NOMO-1 (cell line): Measurements from ENCODE around the gene DIAPH2.

Experiments
- DNase-seq, 2 experiments: peaks; one replicate each; lab custom pipeline; 2025; ENCODE audit not compliant: unreplicated experiment in 2 of 2; lab: John Stamatoyannopoulos, UW

DIAPH2 gene

DNA sequence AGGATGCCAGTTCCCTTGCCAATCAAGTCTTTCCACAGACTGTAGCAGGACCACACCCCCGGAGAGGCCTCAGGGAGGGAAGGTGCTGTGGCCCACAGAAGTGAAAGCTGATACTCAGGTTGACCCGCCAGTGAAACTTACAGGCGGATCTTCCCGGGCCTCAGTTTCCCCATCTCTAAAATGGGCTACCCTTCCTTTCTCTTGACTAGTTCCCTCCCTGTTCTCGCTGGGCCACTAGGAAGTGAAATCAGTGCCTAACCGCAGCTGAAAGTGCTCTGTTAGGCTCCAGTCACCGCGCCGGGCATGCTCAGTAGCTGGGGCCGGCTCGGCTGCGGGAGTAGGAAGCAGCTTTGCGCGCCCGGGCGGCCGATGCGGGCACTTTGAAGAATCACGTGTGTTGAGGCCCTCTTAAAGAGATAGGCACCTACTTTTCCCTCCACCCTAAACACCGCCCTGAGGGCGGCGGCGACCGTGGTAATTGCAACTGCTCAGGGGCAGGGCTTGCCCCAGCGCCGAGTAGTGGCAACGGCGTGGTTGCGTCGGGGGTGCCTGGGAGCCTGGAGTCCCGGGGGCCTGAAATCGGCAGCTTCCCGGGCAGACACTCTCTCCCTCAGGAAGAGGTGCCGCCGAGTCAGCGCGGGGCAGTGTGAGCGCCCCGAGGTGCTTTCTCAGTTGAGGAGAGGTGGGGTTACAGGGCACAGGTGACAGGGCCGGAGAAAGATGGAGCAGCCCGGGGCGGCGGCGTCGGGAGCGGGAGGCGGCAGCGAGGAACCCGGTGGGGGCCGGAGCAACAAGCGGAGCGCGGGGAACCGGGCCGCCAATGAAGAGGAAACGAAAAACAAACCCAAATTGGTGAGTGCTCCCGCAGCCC, at the start of gene DIAPH2:
Gene DIAPH2 (plus strand): TSS at position 504 of the 871 bp plus-strand sequence.
- DNase-seq, result peak; percentile 83 to 91

DNA sequence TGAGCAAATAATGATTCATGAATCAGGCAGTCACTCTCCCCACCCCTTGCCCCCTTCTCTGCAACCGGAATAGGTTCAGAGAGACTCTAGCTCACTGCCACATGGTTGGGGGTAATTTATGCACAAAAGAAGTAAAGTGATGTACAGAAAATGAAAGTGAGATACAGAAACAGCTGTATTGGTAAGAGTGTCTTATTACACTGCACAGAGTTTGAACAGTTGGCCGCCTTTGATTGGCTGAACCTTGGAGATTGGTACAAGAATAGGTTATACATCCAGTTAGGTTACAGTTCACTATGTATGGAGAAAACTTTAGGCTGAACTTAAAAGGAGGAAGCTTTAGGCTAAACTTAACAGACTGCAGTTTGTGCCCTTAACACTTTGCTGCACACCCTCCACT, 34.6 kb upstream of the DIAPH2 start:
- DNase-seq, result no peak

- no peak for DNase-seq
Observed at GRCh38 chrX:96655947-96656623, 28.6 kb upstream of the DIAPH2 start.

- no peak for DNase-seq
Observed at GRCh38 chrX:96682516-96682915, 2.1 kb upstream of the DIAPH2 start.

DNA sequence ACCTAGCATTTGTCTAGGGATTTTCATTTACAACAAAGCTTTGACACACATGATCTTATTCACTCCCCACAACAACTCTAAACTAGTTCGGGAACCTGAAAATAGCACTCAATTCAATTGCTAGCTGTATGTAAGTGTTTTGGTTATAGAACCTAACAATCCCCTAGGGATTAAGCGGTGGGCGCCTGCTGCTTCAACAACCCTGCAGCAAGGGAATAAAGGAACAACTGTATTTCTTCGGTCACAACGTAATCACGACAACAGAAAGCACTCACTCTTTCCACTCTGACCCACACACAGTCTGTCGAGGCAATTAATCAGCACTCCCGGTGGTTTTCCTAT, 674 bp upstream of the DIAPH2 start:
- peak in 1 of 2 experiments; percentile 0 for DNase-seq

DNA sequence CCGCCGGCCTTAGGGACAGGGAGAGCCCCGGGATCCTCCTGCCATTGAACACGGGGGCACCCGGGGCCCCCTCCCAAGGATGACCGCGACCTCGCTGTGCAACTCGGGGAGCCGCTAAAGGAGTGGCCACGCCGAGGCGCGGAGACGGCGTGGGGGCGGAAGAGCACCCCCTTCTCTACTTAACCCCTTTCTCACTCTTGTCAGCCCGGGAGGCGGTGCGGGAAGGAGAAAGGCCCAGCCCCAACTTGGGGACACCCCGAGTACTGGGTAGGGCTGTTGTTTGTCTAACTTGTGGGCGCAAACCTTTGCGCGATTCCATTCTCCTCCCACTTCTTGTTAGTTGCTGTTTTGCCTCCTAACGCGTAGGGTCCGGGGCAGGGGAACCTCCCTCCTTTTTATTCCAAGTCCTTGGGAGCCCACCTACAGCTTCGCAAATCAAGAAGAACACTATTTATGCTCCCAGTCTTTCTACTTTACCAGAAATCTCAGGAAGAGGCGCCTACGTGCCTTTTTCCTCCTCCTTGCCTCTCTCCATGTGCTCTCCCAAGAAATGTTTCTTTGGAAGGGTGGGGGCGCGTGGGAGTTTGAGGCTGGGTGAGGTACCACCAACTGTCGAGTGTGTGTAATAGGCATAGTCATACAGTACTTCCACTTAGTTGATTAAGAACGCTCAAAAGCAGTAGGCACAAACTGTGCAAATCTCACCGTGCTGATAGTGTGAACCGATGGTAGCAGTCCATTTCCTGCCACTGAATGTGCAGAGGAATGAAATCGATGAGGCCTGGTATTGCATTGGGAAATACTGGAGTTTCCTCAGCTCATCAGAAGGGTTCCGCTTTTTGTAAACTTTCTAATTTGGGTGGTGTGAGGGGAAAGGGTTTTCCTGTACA, 813 bp downstream of the DIAPH2 start:
- DNase-seq, result peak; percentile 78

DNA sequence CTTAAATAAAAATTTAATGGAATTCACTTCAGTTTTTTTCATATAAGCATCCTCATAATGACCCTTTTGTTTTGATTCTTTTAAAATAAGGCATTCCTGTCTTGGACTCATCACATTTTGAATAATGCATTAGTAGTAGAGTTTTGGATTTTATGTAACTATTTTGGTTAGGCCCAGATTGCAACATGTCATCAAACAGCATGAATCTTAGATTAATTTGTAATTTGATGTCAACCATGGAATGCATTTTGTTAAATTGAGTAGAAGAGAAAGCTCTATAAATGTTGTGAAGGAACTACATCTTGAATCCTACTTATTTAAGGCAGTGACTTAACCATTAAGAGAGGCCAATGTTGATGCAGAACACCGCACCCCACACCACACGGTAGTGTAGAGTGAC, 3.1 kb downstream of the DIAPH2 start:
- no peak for DNase-seq

DNA sequence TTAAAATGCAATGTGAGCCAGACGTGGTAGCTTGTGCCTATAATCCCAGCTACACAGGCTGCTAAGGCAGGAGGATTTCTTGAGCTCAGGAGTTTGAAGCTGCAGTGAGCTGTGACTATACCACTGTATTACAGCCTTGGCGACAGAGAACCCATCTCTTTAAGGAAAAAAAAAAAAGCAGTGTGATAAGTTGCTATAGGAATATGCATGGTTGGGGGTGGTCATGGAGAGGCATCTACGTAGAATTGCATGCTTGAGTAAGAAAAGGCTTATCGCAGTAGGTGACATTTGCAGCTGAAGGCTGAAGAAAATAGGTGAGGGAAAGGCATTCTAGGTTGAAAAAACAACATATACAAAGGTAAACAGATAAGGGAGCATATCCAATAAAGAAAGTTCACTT, 4.1 kb downstream of the DIAPH2 start:
- DNase-seq, result no peak

DNA sequence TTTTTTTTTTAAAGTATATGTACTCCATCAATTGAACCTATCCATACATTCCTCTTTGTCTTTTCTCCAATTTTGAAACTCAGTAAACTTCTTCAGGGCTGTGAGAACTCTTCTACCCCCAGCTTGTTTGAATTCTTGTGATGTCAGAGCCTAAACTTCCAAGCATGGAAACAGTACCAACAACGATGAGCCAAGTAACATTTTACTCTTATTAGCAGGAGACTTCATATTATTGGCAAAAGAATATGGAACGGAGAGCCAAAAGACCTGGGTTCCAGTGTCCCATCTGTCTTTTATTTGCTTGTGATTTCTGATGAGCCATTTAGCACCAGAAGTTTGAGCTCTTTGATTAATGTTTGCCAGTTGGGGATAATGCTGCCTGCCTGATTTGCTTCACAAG, 5.3 kb downstream of the DIAPH2 start:
- DNase-seq, result no peak

GRCh38 chrX:96692454-96692853, 7.8 kb downstream of the DIAPH2 start:
- peak; percentile 30 to 40 for DNase-seq

GRCh38 chrX:96692890-96693289, 8.2 kb downstream of the DIAPH2 start:
- DNase-seq, result no peak

GRCh38 chrX:96693407-96693806, 8.8 kb downstream of the DIAPH2 start:
- no peak for DNase-seq

DNA sequence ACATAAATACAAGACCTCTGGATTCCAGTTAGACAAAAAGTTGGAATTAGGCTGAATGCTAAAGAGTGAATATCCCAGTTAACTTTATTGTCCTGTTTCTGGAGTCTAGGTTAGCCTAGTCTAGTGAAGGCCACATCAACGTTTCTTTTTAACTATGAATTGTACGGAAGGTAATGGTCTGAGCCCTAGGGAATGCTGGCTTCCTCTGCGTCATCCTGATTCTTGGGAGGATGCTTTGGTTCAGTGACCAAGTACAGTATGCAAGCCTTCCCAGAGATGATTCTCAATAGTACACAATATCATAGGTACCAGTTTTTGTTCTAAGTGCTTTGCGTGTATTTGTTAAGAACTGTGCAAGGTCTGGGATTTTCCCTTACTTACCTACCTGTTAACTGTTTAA, 11.8 kb downstream of the DIAPH2 start:
- DNase-seq, result no peak

DNA sequence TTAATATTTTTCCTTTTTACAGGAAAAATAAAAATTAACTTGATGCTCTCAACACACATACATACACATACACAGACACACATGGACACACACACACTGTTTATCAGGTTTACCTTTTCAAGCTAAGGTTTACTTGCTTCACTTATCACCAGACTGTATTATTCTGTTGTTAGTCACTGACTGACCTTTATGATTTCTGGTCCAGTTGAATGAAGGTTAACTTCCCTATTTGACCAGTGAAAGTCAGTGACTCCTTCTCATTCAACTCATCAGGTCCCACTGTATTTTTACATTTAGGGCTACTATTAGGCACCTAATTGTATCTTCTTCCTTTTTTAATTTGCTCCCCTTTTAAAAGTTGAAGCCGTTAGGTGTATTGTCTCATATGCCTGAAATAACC, 16.0 kb downstream of the DIAPH2 start:
- DNase-seq, result no peak

GRCh38 chrX:96703379-96703778, 18.7 kb downstream of the DIAPH2 start:
- DNase-seq, result no peak

GRCh38 chrX:96703816-96704215, 19.2 kb downstream of the DIAPH2 start:
- DNase-seq, result no peak

- DNase-seq, result no peak
Observed at GRCh38 chrX:96704629-96705028, 20.0 kb downstream of the DIAPH2 start.

DNA sequence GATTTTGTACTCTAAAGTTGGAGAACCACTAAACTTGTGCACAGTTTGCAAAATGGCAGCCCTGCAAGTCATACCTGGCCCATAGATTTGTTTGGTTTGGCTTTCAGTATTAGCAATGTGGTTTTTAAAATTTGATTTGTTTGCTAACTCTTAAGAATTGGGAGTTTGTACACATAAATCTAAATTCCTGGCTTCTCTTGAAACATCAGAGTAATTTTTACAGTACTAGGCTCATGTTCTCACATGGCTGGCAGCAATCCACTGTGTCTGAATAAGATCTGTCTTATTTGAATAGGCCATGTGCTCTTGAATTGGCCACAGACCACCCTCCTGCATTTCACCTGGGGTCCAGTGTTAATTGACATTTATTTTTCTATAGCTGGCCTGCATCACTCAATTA, 21.3 kb downstream of the DIAPH2 start:
- DNase-seq, result no peak

GRCh38 chrX:96707804-96708203, 23.2 kb downstream of the DIAPH2 start:
- DNase-seq, result peak; percentile 12 to 50

DNA sequence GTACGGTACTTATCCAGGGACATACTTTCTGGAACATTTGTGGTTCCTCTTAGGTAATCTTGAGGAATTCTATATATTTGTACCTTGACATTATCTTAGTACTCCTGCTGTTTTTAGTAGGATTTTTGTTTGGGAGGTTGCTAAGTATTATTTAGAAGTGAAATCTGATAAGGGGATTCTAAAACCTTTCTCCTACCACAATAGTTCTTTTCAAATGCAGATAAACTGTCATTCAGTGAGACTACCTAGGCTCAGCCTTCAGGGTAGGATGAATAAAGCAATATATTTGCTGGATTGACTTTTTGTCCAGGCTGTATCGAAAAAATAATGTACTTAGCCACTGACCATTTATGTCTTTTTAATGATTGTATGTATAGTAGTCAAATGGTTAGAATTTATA, 25.4 kb downstream of the DIAPH2 start:
- no peak for DNase-seq

GRCh38 chrX:96713303-96713702, 28.7 kb downstream of the DIAPH2 start:
- no peak for DNase-seq
